ENCODE measurements around the gene TMTC4.
A peak's percentile ranks its signal among the peaks of the same experiment; 100 is the strongest.

The TMTC4 gene

DNA sequence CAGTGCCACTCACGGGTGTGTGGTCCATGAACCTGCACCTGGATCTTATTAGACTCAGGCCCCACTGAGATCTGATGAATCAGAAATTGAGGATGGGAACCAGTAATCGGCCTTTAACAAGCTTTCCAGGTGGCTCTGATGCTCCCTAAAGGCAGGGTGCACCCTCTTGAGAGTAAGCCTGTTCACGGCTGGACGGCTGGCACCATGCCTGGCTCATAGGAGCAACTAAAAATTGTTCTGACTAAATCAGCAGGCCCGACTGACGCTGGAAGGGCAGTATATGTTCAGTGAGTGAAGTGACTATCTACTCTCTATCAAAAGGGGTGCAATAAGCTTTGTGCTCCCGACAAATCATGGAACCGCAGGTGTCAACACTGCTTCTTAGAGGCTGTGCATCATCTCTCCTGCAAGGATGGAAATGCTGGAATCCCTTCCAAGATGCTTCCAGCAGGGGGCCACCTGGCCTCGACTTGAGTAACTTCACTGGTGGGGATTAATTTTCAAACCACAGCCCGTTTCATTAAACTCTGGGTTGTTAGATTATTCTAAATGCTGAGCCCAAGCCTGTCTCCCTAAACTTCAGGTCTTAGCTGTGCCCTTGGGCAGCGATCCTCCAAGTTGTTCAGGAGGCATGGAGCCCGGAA is 28.4 kb downstream of the TMTC4 start:
- TF ChIP-seq GLIS3 (CRISPR knock-in tag; IDR thresholded peaks at IDR 0.05) (no peak), ZC3H10 (CRISPR knock-in tag; IDR thresholded peaks at IDR 0.05) (no peak), TOX (CRISPR knock-in tag; IDR thresholded peaks at IDR 0.05; ENCODE audit: borderline replicate concordance) (no peak), SNAI2 (CRISPR knock-in tag; IDR thresholded peaks at IDR 0.05) (no peak), ZNF565 (CRISPR knock-in tag; conservative IDR thresholded peaks at IDR 0.05; ENCODE audit: low read depth) (no peak), TCF4 (CRISPR knock-in tag; IDR thresholded peaks at IDR 0.05; ENCODE audit: borderline replicate concordance) (no peak), ZFP30 (CRISPR knock-in tag; IDR thresholded peaks at IDR 0.05) (no peak)

DNA sequence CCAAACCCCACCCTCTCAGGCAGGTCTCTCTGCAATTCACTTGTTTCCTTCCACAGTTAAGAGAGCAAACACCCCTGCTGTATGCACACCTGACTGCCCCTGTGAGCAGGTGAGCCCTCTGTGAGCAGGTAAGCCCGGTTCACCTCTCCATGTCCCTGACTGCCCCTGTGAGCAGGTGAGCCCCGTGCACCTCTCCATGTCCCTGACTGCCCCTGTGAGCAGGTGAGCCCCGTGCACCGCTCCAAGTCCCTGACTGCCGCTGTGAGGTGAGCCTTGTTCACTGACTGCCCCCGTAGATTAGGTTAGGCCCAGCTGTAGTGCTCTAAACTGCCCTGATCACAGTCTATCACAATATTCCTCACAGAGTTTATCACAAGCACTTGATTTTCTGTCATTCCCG is 29.2 kb downstream of the TMTC4 start:
- ATAC-seq = no peak
- TF ChIP-seq ZC3H10 (CRISPR knock-in tag; IDR thresholded peaks at IDR 0.05) (no peak), ZNF70 (CRISPR knock-in tag; IDR thresholded peaks at IDR 0.05) (no peak), TCF4 (CRISPR knock-in tag; IDR thresholded peaks at IDR 0.05; ENCODE audit: borderline replicate concordance) (no peak), OSR1 (CRISPR knock-in tag; IDR thresholded peaks at IDR 0.05) (no peak), ZNF8 (CRISPR knock-in tag; IDR thresholded peaks at IDR 0.05) (no peak), GLIS3 (CRISPR knock-in tag; IDR thresholded peaks at IDR 0.05) (no peak), ZFP30 (CRISPR knock-in tag; IDR thresholded peaks at IDR 0.05) (no peak), ESRRG (CRISPR knock-in tag; IDR thresholded peaks at IDR 0.05) (no peak), ISL1 (CRISPR knock-in tag; IDR thresholded peaks at IDR 0.05) (no peak), CSDC2 (CRISPR knock-in tag; IDR thresholded peaks at IDR 0.05) (no peak), PPARA (CRISPR knock-in tag; IDR thresholded peaks at IDR 0.05; ENCODE audit: borderline replicate concordance) (no peak), SNAI2 (CRISPR knock-in tag; IDR thresholded peaks at IDR 0.05) (no peak), TOX (CRISPR knock-in tag; IDR thresholded peaks at IDR 0.05; ENCODE audit: borderline replicate concordance) (no peak)
- TF ChIP-seq, protein P1, sequence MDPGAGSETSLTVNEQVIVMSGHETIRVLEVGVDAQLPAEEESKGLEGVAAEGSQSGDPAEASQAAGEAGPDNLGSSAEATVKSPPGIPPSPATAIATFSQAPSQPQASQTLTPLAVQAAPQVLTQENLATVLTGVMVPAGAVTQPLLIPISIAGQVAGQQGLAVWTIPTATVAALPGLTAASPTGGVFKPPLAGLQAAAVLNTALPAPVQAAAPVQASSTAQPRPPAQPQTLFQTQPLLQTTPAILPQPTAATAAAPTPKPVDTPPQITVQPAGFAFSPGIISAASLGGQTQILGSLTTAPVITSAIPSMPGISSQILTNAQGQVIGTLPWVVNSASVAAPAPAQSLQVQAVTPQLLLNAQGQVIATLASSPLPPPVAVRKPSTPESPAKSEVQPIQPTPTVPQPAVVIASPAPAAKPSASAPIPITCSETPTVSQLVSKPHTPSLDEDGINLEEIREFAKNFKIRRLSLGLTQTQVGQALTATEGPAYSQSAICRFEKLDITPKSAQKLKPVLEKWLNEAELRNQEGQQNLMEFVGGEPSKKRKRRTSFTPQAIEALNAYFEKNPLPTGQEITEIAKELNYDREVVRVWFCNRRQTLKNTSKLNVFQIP (CRISPR knock-in tag; IDR thresholded peaks at IDR 0.05; ENCODE audit: borderline replicate concordance, low read depth) = no peak
- TF ChIP-seq, protein P2, sequence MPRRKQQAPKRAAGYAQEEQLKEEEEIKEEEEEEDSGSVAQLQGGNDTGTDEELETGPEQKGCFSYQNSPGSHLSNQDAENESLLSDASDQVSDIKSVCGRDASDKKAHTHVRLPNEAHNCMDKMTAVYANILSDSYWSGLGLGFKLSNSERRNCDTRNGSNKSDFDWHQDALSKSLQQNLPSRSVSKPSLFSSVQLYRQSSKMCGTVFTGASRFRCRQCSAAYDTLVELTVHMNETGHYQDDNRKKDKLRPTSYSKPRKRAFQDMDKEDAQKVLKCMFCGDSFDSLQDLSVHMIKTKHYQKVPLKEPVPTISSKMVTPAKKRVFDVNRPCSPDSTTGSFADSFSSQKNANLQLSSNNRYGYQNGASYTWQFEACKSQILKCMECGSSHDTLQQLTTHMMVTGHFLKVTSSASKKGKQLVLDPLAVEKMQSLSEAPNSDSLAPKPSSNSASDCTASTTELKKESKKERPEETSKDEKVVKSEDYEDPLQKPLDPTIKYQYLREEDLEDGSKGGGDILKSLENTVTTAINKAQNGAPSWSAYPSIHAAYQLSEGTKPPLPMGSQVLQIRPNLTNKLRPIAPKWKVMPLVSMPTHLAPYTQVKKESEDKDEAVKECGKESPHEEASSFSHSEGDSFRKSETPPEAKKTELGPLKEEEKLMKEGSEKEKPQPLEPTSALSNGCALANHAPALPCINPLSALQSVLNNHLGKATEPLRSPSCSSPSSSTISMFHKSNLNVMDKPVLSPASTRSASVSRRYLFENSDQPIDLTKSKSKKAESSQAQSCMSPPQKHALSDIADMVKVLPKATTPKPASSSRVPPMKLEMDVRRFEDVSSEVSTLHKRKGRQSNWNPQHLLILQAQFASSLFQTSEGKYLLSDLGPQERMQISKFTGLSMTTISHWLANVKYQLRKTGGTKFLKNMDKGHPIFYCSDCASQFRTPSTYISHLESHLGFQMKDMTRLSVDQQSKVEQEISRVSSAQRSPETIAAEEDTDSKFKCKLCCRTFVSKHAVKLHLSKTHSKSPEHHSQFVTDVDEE (CRISPR knock-in tag; IDR thresholded peaks at IDR 0.05) = no peak
- TF ChIP-seq, protein P3, sequence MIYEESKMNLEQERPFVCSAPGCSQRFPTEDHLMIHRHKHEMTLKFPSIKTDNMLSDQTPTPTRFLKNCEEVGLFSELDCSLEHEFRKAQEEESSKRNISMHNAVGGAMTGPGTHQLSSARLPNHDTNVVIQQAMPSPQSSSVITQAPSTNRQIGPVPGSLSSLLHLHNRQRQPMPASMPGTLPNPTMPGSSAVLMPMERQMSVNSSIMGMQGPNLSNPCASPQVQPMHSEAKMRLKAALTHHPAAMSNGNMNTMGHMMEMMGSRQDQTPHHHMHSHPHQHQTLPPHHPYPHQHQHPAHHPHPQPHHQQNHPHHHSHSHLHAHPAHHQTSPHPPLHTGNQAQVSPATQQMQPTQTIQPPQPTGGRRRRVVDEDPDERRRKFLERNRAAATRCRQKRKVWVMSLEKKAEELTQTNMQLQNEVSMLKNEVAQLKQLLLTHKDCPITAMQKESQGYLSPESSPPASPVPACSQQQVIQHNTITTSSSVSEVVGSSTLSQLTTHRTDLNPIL (CRISPR knock-in tag; IDR thresholded peaks at IDR 0.05; ENCODE audit: low read depth) = no peak
- TF ChIP-seq, protein P4, sequence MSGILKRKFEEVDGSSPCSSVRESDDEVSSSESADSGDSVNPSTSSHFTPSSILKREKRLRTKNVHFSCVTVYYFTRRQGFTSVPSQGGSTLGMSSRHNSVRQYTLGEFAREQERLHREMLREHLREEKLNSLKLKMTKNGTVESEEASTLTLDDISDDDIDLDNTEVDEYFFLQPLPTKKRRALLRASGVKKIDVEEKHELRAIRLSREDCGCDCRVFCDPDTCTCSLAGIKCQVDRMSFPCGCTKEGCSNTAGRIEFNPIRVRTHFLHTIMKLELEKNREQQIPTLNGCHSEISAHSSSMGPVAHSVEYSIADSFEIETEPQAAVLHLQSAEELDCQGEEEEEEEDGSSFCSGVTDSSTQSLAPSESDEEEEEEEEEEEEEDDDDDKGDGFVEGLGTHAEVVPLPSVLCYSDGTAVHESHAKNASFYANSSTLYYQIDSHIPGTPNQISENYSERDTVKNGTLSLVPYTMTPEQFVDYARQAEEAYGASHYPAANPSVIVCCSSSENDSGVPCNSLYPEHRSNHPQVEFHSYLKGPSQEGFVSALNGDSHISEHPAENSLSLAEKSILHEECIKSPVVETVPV (CRISPR knock-in tag; IDR thresholded peaks at IDR 0.05) = no peak

More for the DNA sequence above, 28.4 kb downstream of the TMTC4 start:
- peak; percentile 66 for ATAC-seq

DNA sequence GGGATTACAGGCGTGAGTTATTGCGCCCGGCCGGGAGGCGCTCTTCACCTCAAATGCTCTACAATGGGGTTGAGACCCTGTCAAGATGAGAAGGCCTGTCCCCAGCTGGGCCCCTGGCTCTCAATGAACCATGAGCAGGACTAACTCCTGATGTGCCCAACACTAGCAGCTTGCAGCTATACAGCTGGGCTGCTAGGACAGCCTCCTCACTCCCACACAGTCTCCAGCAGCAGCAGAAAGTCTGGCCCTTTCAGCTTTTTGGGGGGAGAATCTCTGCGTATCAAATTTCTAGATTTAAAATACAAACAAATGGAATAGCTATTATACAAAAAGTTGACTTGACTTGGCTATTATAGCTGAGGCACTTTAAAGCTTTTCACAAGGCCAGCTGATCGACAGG is 30.2 kb downstream of the TMTC4 start:
- ATAC-seq = no peak
- TF ChIP-seq RARB (CRISPR knock-in tag; IDR thresholded peaks at IDR 0.05) (no peak), ARNTL (CRISPR knock-in tag; IDR thresholded peaks at IDR 0.05; ENCODE audit: borderline replicate concordance, low read depth) (no peak), ZNF70 (CRISPR knock-in tag; IDR thresholded peaks at IDR 0.05) (no peak), BACH2 (CRISPR knock-in tag; IDR thresholded peaks at IDR 0.05; ENCODE audit: borderline replicate concordance) (no peak), SNAI2 (CRISPR knock-in tag; IDR thresholded peaks at IDR 0.05) (no peak), ISL1 (CRISPR knock-in tag; IDR thresholded peaks at IDR 0.05) (no peak), TCF4 (CRISPR knock-in tag; IDR thresholded peaks at IDR 0.05; ENCODE audit: borderline replicate concordance) (no peak), OSR1 (CRISPR knock-in tag; IDR thresholded peaks at IDR 0.05) (no peak), TOX (CRISPR knock-in tag; IDR thresholded peaks at IDR 0.05; ENCODE audit: borderline replicate concordance) (no peak)
- TF ChIP-seq, protein P2 (CRISPR knock-in tag; IDR thresholded peaks at IDR 0.05) = no peak
- TF ChIP-seq, protein P3 (CRISPR knock-in tag; IDR thresholded peaks at IDR 0.05; ENCODE audit: low read depth) = no peak
- TF ChIP-seq, protein P4 (CRISPR knock-in tag; IDR thresholded peaks at IDR 0.05) = no peak
- TF ChIP-seq, protein P1 (CRISPR knock-in tag; IDR thresholded peaks at IDR 0.05; ENCODE audit: borderline replicate concordance, low read depth) = no peak
